Cardiac muscle cell (in vitro differentiated cells and primary cell): ENCODE results near the gene TRIM32. TPM values are rescaled to one million over a fixed set of nuclear protein-coding genes. Genes with fewer than 3 reads are reported as not detected.

Source experiments
- DNase-seq, 2 donors: peaks; one replicate each; pipeline versions ENCODE4 v3.0.0 to v3.0.0-alpha.2; 2010 to 2017; ENCODE audit warnings: low read depth in 1 of 2, low spot score in 1 of 2
- H3K27ac ChIP-seq: fragments of 200-600 bp; sonication (generic); 2 replicates; pipeline ENCODE4 v1.5.1; 2016
- H3K27me3 ChIP-seq: fragments of 200-600 bp; sonication (generic); 2 replicates; pipeline ENCODE4 v1.6.0; 2016; ENCODE audit warnings: control low read depth
- H3K36me3 ChIP-seq: fragments of 200-600 bp; sonication (generic); 2 replicates; pipeline ENCODE4 v1.5.1; 2016; ENCODE audit warnings: control low read depth
- H3K4me1 ChIP-seq: fragments of 200-600 bp; sonication (generic); 2 replicates; pipeline ENCODE4 v1.8.1; 2017; ENCODE audit warnings: low read depth, mild to moderate bottlenecking, mixed run types
- H3K4me3 ChIP-seq: fragments of 200-600 bp; sonication (generic); 2 replicates; pipeline ENCODE4 v1.5.1; 2016; ENCODE audit warnings: mild to moderate bottlenecking
- H3K9me3 ChIP-seq: fragments of 200-600 bp; sonication (generic); 2 replicates; pipeline ENCODE4 v1.5.1; 2017; ENCODE audit warnings: low read depth, mild to moderate bottlenecking, control low read depth
- polyA plus RNA-seq: library from polyadenylated mRNA; unstranded; fragments of >200 nt; fragmentation: Nextera tagmentation; extraction: Ambion mirVana; gene quantifications from 2 replicates; pipeline ENCODE4 v1.2.1, GENCODE V29; 2016
- total RNA-seq: library from RNA; depleted of rRNA; stranded (reverse); fragments of >200 nt; gene quantifications from 2 replicates; pipeline ENCODE4 v1.2.3, GENCODE V29; 2016
- TF ChIP-seq, protein P1 (sequence below): IDR thresholded peaks from 2 replicates; pipeline ENCODE4 v1.5.1; 2012; ENCODE audit warnings: low read depth, mild to moderate bottlenecking, low read length

The TRIM32 gene
- total and polyA plus RNA-seq, 2 experiments from 2014 or later: 13.9 to 15.0 TPM

DNA sequence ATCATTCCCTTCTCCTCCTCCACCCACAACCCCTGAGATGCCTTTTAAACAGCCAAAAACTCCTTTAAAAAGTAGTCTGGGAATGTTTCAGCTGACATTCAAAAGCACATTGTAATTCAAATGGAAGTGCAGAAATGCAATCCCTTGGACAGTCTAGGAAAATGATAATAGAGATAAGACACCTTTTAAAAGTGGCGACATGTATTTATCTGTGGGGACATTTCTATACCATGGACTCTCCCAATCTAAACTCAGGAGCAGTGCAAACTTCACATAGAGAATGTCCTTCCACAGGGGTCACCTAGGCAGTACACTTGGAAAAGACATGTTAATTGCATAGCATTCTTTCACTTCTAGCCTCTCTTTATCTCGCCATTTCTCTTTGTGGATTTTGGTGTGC is 33.0 kb downstream of the TRIM32 start:
- H3K4me3 ChIP-seq: no peak overlapping the region
- DNase-seq: no peak
- H3K9me3 ChIP-seq: no peaks in the 10 kb centered on the region
- peaks cover 5% of the 10 kb centered on the region for H3K4me1 ChIP-seq
- no peak overlapping the region for H3K27ac ChIP-seq
- TF ChIP-seq, protein P1, sequence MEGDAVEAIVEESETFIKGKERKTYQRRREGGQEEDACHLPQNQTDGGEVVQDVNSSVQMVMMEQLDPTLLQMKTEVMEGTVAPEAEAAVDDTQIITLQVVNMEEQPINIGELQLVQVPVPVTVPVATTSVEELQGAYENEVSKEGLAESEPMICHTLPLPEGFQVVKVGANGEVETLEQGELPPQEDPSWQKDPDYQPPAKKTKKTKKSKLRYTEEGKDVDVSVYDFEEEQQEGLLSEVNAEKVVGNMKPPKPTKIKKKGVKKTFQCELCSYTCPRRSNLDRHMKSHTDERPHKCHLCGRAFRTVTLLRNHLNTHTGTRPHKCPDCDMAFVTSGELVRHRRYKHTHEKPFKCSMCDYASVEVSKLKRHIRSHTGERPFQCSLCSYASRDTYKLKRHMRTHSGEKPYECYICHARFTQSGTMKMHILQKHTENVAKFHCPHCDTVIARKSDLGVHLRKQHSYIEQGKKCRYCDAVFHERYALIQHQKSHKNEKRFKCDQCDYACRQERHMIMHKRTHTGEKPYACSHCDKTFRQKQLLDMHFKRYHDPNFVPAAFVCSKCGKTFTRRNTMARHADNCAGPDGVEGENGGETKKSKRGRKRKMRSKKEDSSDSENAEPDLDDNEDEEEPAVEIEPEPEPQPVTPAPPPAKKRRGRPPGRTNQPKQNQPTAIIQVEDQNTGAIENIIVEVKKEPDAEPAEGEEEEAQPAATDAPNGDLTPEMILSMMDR: no peak
- H3K36me3 ChIP-seq: no peaks in the 10 kb centered on the region
- peaks cover 3% of the 10 kb centered on the region for H3K27me3 ChIP-seq

DNA sequence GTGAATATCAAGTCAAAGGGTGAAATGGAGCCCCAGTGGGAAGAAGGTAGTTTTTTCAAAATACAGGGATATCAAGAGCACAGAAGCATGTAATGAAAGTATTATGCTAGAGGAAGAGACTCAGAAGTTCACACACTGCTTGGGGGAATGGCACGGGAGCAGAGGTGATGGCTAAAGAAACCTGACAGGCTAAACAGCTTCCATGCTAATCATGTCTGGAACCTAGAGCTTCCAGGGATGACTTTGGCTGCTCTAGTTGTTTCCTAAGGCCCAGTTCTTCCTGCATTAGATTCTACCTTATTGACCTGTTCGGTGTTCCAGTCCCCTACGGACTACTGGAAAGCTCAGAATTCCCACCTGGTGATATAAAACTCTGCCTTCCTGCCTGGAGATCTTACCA is 34.3 kb downstream of the TRIM32 start:
- no peak overlapping the region for H3K4me3 ChIP-seq
- no peaks in the 10 kb centered on the region for H3K36me3 ChIP-seq
- TF ChIP-seq, protein P1: no peak
- H3K27me3 ChIP-seq: peaks cover 3% of the 10 kb centered on the region
- H3K9me3 ChIP-seq: no peaks in the 10 kb centered on the region
- H3K27ac ChIP-seq: no peak overlapping the region
- peaks cover 5% of the 10 kb centered on the region for H3K4me1 ChIP-seq
- DNase-seq: no peak

DNA sequence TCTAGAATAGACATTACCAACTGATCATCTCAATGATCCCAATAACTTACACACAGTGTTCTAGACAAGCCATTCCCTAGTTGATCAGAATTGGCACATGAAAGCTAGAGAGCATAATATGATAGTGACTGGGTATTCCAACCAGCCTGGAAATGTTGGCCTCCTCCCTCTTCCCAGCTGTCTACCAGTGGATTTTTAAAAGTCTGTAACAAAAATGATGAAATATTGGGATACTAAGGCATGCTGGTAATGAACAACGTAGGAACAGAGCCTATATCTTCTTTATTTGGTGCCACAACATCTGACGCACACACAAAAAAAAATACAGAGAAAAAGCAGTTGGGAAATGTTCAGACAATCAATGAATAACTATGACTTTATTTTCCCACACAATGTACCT is 34.8 kb downstream of the TRIM32 start:
- H3K27me3 ChIP-seq: peaks cover 3% of the 10 kb centered on the region
- H3K27ac ChIP-seq: no peak overlapping the region
- H3K4me3 ChIP-seq: no peak overlapping the region
- TF ChIP-seq, protein P1: no peak
- H3K9me3 ChIP-seq: no peaks in the 10 kb centered on the region
- no peak for DNase-seq
- no peaks in the 10 kb centered on the region for H3K36me3 ChIP-seq
- H3K4me1 ChIP-seq: peaks cover 5% of the 10 kb centered on the region

DNA sequence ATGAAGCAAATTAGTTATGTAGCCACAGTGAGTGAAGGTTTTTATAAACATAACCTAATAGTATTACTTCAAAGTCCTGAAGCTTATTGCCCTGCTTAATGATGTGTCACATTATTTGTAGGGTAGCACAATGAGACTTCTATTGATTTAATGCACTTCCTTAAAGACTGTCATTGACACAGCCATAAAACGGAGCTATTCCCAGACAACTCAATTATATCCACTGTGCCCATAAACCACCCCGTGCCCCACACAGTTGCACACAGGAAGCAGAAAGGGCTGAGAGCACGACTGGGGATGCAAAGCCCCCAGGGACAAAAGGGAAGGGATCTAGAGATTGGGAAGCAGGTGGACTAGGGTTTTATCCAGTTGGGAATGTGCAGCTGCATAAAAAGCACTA is 37.0 kb downstream of the TRIM32 start:
- Histone ChIP-seq H3K4me1 (peaks cover 5% of the 10 kb centered on the region), H3K27ac (no peak overlapping the region), H3K4me3 (no peak overlapping the region), H3K27me3 (no peaks in the 10 kb centered on the region), H3K36me3 (no peaks in the 10 kb centered on the region), H3K9me3 (no peaks in the 10 kb centered on the region)
- DNase-seq: no peak
- TF ChIP-seq, protein P1: no peak

DNA sequence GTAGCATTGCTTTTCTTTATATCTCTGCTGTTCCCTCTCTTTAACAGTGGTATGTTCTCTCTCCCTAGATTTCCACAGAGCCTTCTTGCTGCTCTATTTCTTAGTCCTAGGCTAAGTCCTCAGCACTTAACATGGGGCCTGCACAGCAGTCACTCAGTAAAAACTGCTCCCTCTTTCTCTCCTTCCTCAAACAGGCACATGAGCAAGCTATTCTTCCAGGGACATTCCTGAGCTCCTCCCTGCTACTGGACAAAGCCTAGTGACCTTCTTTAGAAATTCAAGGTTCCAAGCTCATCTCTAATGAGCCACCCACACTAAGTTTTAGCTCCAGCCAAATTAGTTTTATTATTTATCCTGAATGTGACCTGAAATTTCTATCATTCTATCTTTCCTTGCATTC is 39.5 kb downstream of the TRIM32 start:
- Histone ChIP-seq H3K4me3 (no peak overlapping the region), H3K27ac (no peak overlapping the region), H3K27me3 (no peaks in the 10 kb centered on the region), H3K36me3 (no peaks in the 10 kb centered on the region), H3K9me3 (no peaks in the 10 kb centered on the region), H3K4me1 (no peaks in the 10 kb centered on the region)
- no peak for DNase-seq
- TF ChIP-seq, protein P1: no peak
